ENCODE data around the gene CCDC33. TPM values are rescaled to one million over a fixed set of nuclear protein-coding genes. Genes with fewer than 3 reads are reported as not detected.

Gene CCDC33
- total RNA-seq, 2 experiments from 2014 or later = not detected

DNA sequence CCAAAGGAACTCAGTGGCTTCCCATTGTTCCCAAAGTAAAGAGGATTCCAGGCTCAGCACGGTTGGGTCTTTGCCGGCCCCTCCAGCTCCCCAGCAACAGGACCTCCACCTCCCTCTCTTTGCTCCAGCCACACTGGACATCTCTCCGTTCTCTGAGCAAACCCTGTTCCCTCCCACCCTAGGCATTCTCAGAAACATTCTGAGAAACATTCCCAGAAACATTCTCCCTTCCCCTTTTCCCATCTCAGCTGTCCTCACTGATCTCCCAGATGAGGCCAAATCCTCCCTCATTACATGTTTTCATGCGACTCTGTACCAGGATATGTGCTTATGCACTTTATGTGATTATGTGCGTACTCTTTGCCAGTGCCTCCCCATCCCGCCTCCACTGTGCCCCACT lies 14.1 kb downstream of the CCDC33 start:
- POLR2A ChIA-PET = no interaction called here
- Mint-ChIP-seq H3K36me3 (ENCODE audit: low read depth) (no peaks in the 10 kb centered on the region), H3K9me3 (no peaks in the 10 kb centered on the region), H3K4me1 (peaks cover 1% of the 10 kb centered on the region), H3K27ac (no peak overlapping the region), H3K4me3 (no peak overlapping the region), H3K27me3 (peaks cover 22% of the 10 kb centered on the region)
- DNase-seq = no peak
- CTCF ChIA-PET = no interaction called here

DNA sequence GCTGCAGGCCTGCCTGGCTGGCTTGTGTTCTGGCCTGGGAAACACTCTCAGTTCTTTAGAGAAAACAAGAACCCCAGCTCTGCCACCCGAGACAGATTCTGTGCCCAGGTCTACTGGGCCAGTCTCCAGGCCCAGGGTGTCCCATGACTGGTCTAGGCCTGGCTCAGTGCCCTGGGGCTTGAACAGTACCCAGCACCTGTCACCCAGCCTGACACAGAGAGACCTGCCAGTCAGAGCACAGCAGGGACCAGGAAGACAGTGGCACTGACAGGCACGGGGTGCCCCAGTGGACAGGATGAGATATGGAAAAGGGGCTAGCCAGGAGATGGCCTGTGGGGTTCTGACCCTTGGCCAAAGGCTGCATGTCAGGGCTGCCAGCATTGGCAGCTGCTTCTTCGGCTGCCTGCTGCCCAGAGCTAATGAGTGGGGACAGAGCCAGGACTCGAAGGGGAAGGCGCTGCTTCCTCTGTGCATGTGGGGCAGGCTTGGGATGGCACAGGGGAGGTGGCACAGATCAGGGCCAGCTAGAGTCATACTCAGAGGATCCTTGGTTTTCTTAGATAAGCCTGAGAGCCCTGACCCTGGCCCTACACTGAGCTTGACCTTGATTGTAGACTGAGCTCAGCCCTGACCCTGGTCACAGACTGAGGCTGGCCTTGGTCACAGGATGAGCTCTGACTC lies 15.1 kb downstream of the CCDC33 start:
- ChIA-PET POLR2A (no interaction called here), CTCF (interaction anchor here (0.6 kb wide), 1 partner anchor 203 kb away, joined by 3 read pairs; no protein-coding TSS in a partner anchor)
- H3K27ac Mint-ChIP-seq = no peak overlapping the region
- peaks cover 14% of the 10 kb centered on the region for H3K27me3 Mint-ChIP-seq
- H3K4me3 Mint-ChIP-seq = no peak overlapping the region
- no peaks in the 10 kb centered on the region for H3K4me1 Mint-ChIP-seq
- DNase-seq = no peak
- no peaks in the 10 kb centered on the region for H3K9me3 Mint-ChIP-seq
- no peaks in the 10 kb centered on the region for H3K36me3 Mint-ChIP-seq (ENCODE audit: low read depth)

DNA sequence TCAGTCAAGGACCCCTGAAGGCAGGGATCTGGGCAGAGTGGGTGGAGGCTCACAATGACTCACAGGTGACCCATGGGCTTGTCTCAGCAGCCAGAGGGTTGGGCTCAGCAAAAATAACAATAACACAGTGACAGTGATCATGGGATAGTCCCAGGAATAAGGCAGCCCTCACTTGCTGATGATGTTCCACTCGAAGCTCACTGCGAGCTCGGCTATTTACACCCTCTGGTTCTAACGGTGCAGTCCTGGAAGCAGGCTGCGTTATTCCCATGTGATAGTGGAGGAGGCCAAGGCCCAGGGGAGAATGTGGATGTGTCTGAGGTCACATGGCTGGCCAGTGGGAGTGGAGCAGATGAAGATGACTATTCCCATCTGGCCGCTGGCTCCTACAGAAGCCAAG lies 16.2 kb downstream of the CCDC33 start:
- Mint-ChIP-seq H3K4me3 (no peak overlapping the region), H3K27ac (no peak overlapping the region), H3K27me3 (peaks cover 7% of the 10 kb centered on the region), H3K9me3 (no peaks in the 10 kb centered on the region), H3K4me1 (no peaks in the 10 kb centered on the region), H3K36me3 (ENCODE audit: low read depth) (no peaks in the 10 kb centered on the region)
- POLR2A ChIA-PET = no interaction called here
- no peak for DNase-seq
- CTCF ChIA-PET = interaction anchor here (0.6 kb wide), 1 partner anchor 204 kb away, joined by 3 read pairs; no protein-coding TSS in a partner anchor

DNA sequence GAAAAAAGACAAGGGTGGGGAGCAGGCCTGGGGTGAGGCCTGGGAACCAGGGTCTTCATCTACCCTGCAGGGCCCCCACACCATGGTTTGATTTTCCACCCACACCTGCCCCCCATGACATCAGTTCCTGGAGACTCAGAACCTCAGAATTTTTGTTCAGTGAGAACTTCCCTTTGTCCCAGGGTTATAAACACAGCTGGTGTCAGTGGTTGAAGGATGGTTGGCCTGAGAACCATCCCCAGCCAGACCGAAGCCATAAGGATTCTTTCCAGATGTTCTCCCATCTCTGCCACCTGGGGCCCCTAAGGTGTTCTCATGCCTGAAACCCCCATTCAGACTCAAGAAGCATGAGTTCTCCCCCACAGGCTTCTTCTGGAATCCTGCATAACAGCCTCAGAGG lies 16.6 kb downstream of the CCDC33 start:
- H3K9me3 Mint-ChIP-seq = no peaks in the 10 kb centered on the region
- H3K4me1 Mint-ChIP-seq = no peaks in the 10 kb centered on the region

DNA sequence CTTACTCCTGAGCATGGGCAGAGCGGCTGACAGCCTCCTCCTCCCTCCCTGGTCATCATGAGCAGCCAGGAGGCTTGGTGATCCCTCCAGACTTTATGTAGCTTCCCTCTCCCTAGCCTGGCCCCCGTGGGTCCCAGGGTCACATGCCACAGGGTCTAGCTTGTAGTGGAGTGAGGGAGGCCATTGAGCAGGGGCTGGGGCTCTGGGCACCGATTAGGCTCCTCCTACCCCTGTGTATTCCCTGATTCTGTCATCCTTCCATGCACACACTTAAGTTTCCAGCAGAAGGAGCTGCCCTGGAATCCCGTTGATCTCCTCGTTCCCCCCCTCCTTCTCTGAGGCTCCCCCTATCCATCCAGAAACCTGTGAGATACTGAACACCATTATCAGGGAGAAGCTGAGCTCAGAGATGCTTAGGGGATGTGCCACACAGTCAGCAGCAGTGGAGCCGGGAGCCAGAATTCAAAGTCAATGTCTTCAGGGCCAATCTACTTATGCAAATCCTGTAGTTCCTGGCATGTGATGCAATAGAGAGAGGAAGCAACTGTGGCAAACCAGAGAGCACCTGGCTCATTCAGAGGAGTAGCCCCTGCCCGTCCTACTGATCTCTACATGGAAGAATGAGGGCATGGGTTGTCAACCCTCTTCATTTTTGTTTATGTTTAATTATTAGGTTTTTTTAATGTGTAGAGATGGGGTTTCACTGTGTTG lies 17.2 kb downstream of the CCDC33 start:
- CTCF ChIA-PET = no interaction called here

More for the DNA sequence above, 16.6 kb downstream of the CCDC33 start:
- ChIA-PET POLR2A (no interaction called here), CTCF (no interaction called here)
- H3K27me3 Mint-ChIP-seq = peaks cover 10% of the 10 kb centered on the region
- DNase-seq = no peak
- no peaks in the 10 kb centered on the region for H3K36me3 Mint-ChIP-seq (ENCODE audit: low read depth)
- no peak overlapping the region for H3K4me3 Mint-ChIP-seq
- H3K27ac Mint-ChIP-seq = no peak overlapping the region

DNA sequence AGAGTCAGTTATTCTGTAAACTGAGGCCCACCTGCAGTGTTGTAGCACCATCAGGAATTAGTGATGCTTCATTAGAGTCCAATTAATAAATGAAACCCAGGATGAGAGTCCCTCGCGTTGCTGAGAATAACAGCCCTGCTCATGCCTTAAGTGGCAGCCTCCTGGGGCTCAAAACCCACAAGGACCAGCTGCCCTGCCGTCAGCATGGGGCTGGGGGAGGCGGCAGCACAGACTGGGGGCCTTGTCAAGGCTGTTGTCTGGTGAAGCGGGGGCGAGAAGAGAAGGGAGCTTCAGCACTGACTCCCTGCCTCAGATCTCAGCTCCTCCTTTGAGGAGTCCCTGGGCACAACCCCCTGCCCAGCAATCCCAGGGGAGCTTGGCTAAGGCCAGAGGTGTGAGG lies 21.0 kb downstream of the CCDC33 start:
- no peak for DNase-seq
- Mint-ChIP-seq H3K27ac (no peak overlapping the region), H3K9me3 (no peaks in the 10 kb centered on the region), H3K27me3 (peaks cover 10% of the 10 kb centered on the region), H3K36me3 (ENCODE audit: low read depth) (no peaks in the 10 kb centered on the region), H3K4me1 (no peaks in the 10 kb centered on the region), H3K4me3 (no peak overlapping the region)
- CTCF ChIA-PET = no interaction called here
- POLR2A ChIA-PET = no interaction called here

More for the DNA sequence above, 17.2 kb downstream of the CCDC33 start:
- Mint-ChIP-seq H3K4me3 (no peak overlapping the region), H3K4me1 (no peaks in the 10 kb centered on the region), H3K9me3 (no peaks in the 10 kb centered on the region), H3K27ac (no peak overlapping the region), H3K36me3 (ENCODE audit: low read depth) (no peaks in the 10 kb centered on the region), H3K27me3 (peaks cover 10% of the 10 kb centered on the region)
- no peak for DNase-seq
- POLR2A ChIA-PET = no interaction called here

DNA sequence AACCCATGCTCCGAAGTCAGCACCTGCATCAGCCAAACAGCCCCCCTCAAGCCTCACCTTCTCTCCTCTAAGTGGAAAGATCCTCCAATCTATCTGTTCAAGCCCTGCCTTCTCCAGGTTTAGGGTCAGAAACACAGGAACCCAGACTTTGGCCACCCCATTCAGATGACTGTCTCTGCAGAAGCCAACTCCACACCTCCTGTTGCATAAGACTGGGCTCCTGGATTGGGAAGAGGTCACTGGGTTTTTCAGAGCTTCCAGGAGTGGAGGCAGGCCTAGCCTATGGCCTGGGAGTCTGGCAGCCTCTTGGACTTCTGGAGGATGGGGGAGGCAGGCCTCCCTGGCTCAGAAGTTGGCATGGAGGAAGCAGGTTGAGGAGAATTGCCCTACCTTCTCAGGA lies 21.5 kb downstream of the CCDC33 start:
- ChIA-PET POLR2A (no interaction called here), CTCF (no interaction called here)
- no peak for DNase-seq
- Mint-ChIP-seq H3K36me3 (ENCODE audit: low read depth) (no peaks in the 10 kb centered on the region), H3K27ac (no peak overlapping the region), H3K4me1 (no peaks in the 10 kb centered on the region), H3K9me3 (no peaks in the 10 kb centered on the region), H3K27me3 (peaks cover 10% of the 10 kb centered on the region), H3K4me3 (no peak overlapping the region)

DNA sequence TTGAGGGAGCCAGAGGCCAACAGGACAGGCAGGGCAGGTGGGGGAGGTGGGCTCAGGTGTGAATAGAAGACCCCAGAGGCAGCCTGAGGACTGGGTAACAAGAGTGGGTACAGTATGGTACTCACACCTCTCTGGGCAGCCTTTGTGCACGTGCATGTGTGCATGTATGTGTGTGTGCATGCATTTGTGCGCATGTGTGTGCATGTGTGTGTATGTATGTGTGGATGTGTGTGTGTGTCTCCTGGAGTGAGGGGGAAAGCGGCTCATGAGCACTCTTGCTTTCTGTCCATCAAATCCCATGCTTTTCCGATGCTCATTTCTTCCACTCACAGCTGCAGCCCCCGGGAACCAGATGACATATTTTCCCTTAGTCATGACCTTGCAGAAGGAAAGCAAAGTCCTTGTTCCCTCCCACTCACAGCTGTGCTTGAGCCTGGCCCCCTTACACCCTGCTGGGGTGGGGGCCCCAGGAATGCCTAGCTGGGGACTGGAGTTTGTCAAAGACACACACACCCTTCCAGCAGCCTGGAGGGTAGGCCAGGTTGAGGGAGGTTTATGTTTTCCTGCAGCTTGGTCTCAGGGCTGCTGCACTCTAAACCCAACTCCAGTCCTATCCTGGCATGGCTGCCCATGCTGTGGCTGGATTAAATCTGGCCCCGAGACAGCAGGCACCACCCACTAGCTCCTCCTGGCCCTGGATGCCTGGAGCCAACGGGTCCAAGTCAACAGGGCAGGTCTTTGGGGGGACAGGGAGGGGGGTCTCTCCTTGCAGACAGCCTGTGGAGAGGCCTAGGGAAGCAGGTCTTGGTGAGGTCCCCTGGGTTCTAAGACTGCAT lies 22.5 kb downstream of the CCDC33 start:
- ChIA-PET CTCF (no interaction called here), POLR2A (no interaction called here)
- Mint-ChIP-seq H3K4me1 (no peaks in the 10 kb centered on the region), H3K4me3 (no peak overlapping the region), H3K27ac (no peak overlapping the region), H3K27me3 (peaks cover 15% of the 10 kb centered on the region), H3K36me3 (ENCODE audit: low read depth) (no peaks in the 10 kb centered on the region), H3K9me3 (no peaks in the 10 kb centered on the region)
- no peak for DNase-seq

DNA sequence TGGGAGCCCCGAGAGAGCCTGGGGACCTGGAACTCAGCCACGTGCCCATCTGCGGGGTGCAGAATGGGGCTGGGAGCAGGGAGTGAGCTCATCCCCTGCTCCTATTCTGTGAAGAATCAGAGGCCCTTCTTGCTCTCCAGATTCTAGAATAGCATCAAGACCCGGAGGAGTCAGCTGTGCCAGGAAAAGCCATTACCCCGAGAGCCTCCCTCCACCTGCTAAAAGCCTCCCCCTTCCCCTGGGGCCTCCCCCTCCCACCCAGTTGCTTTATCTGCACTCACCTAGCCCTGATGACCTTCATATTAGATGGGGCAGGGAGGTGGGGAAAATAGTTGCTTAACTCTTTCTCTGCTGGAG lies 23.1 kb downstream of the CCDC33 start:
- CTCF ChIA-PET = no interaction called here
- Mint-ChIP-seq H3K27ac (no peak overlapping the region), H3K27me3 (peaks cover 16% of the 10 kb centered on the region), H3K9me3 (no peaks in the 10 kb centered on the region), H3K4me1 (no peaks in the 10 kb centered on the region), H3K4me3 (no peak overlapping the region), H3K36me3 (ENCODE audit: low read depth) (no peaks in the 10 kb centered on the region)
- POLR2A ChIA-PET = no interaction called here
- no peak for DNase-seq

DNA sequence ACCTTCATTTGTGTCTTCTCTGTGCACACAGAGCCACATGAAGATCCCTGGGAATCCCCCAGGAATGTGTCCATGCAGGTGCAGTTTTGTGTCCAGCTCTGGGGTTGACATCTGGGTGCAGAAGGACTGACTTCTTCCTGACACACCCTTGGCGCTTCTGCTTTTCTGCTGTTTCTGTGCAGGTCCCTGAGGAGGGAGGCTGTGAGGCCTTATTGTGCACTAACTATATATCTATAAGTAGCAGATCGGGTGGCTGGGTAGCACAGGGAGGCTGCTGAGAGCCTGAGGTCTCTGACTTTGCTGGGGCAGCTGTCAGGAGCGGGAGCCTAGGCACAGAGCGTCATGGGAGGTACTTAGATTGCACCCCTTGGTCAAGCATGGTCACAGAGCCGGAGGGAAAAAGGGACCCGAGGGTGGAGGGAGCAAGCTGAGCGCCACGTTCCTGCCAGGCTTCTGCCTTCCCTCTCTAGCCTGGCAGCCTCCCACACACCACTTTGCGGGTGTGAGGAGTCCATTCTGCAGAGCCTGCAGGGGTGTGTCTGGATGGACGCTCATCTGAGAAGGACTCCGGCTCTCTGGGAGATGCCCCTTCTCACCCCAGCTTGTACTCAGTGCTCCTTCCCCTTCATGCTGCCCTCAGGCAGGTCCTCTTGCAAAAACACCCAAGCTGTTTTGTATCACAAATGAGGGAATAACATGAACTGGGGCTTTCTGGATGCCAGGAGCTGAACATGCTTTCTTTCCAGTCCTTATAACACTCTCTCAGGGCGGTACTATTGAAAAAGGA lies 23.9 kb downstream of the CCDC33 start:
- CTCF ChIA-PET = no interaction called here
- H3K36me3 Mint-ChIP-seq (ENCODE audit: low read depth) = no peaks in the 10 kb centered on the region
- H3K27ac Mint-ChIP-seq = no peak overlapping the region
- H3K9me3 Mint-ChIP-seq = no peaks in the 10 kb centered on the region
- H3K27me3 Mint-ChIP-seq = peaks cover 16% of the 10 kb centered on the region
- no peak for DNase-seq
- H3K4me3 Mint-ChIP-seq = no peak overlapping the region
- POLR2A ChIA-PET = no interaction called here
- H3K4me1 Mint-ChIP-seq = no peaks in the 10 kb centered on the region

DNA sequence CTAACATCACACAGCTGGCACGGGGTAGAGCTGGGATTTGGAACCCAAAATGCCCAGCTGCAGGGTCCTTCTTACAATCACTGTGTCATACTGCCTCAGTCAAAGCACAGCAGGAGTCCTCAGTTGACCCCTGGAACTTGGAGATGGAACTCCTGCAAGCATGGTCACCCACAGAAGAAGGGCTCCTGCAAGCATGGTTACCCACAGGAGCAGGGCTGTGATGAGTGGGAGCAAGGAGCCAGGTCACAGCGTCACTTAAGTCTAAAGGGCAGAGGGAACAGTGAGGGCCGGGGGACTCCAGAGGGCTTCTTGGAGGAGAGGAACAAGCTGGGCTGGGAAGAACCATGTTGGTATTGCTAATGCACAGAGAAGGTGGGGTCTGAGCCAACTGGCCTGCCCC lies 24.9 kb downstream of the CCDC33 start:
- DNase-seq = no peak
- ChIA-PET POLR2A (no interaction called here), CTCF (no interaction called here)
- Mint-ChIP-seq H3K27ac (no peak overlapping the region), H3K9me3 (no peaks in the 10 kb centered on the region), H3K27me3 (peaks cover 19% of the 10 kb centered on the region), H3K4me3 (no peak overlapping the region), H3K4me1 (no peaks in the 10 kb centered on the region), H3K36me3 (ENCODE audit: low read depth) (no peaks in the 10 kb centered on the region)

DNA sequence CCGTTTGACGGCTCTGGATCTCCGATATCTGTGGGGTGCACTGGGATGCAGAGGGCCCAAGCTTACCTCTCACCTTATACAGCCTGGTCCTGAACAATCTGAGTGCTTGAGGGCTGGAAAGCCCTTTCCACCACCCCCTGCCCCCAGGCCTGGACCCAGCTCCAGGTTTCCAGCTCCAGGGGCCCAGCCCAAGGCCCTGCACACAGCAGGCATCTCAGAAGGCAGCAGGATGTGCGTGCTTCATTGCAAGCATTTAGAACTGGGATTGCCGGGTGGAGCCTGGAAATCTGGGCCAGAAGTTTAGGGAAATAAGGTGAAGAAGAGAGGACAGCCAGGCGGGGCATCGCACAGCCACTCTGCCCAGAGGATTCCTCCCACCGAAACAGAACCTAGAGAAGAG lies 25.6 kb downstream of the CCDC33 start:
- no peaks in the 10 kb centered on the region for H3K9me3 Mint-ChIP-seq
- ChIA-PET POLR2A (no interaction called here), CTCF (no interaction called here)
- no peaks in the 10 kb centered on the region for H3K4me1 Mint-ChIP-seq
- DNase-seq = no peak
- H3K27me3 Mint-ChIP-seq = peaks cover 19% of the 10 kb centered on the region
- H3K36me3 Mint-ChIP-seq (ENCODE audit: low read depth) = no peaks in the 10 kb centered on the region
- no peak overlapping the region for H3K27ac Mint-ChIP-seq
- H3K4me3 Mint-ChIP-seq = no peak overlapping the region

DNA sequence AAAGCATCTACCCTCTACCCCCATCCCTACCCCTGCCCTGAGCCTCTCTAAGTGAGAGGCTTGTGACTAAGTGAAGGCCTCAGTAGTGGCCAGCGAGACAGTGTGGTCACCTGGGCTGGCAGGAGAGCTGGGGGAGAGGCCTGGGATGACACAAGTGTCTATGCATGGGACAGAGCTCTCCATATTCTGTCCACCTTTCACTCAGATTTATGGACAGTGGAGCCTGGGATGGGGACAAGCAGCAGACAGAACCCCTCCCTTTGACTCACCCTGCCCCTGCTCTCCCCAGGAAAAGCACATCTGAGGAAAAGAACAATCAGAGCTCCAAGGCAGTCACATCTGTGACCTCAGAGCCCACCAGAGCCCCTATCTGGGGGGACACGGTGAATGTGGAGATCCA lies 26.0 kb downstream of the CCDC33 start:
- H3K27me3 Mint-ChIP-seq = peaks cover 19% of the 10 kb centered on the region
- H3K27ac Mint-ChIP-seq = no peak overlapping the region
- no peak overlapping the region for H3K4me3 Mint-ChIP-seq
- H3K9me3 Mint-ChIP-seq = no peaks in the 10 kb centered on the region
- H3K36me3 Mint-ChIP-seq (ENCODE audit: low read depth) = no peaks in the 10 kb centered on the region
- H3K4me1 Mint-ChIP-seq = no peaks in the 10 kb centered on the region
- CTCF ChIA-PET = no interaction called here
- DNase-seq = no peak
- POLR2A ChIA-PET = no interaction called here

All from activated CD4-positive, alpha-beta memory T cell treated with anti-CD3 and anti-CD28 coated beads, Interleukin-2, amount 10 ng/mL, durations not matched to agents 7 days and 5 days (primary cell).